Neural crest cell (in vitro differentiated cells): ENCODE measurements around the gene TSACC. TPM values are rescaled to one million over a fixed set of nuclear protein-coding genes. Genes with fewer than 3 reads are reported as not detected.
"Not testable (repeated sequence)": the region's sequence is repeated elsewhere in the genome, so short reads cannot be mapped to it uniquely, and the experiment has no call there.

Experiments used
- DNase-seq: peaks from one replicate; pipeline ENCODE4 v3.0.0; 2021; ENCODE audit warnings: low read depth, mixed read lengths, low spot score
- H3K27ac Mint-ChIP-seq: one replicate; pipeline ENCODE4 v1.8.0; 2021; ENCODE audit warnings: mild to moderate bottlenecking, mixed read lengths; ENCODE audit not compliant: unreplicated experiment
- H3K27me3 Mint-ChIP-seq: 2 replicates; pipeline ENCODE4 v1.8.0; 2021; ENCODE audit warnings: low read depth, mild to moderate bottlenecking, mixed read lengths
- H3K36me3 Mint-ChIP-seq: 2 replicates; pipeline ENCODE4 v1.8.0; 2021; ENCODE audit warnings: low read depth, mild to moderate bottlenecking, mixed read lengths
- H3K4me1 Mint-ChIP-seq: 2 replicates; pipeline ENCODE4 v1.8.0; 2021; ENCODE audit warnings: mixed read lengths
- H3K4me3 Mint-ChIP-seq: one replicate; pipeline ENCODE4 v1.8.0; 2021; ENCODE audit warnings: mild to moderate bottlenecking, mixed read lengths
- H3K9me3 Mint-ChIP-seq: 2 replicates; pipeline ENCODE4 v1.8.0; 2021; ENCODE audit warnings: mixed read lengths
- CTCF ChIP-seq: fragments of 200-600 bp; sonication (generic); conservative IDR thresholded peaks from 2 replicates; pipeline ENCODE4 v1.5.0; 2021; ENCODE audit warnings: antibody characterized with exemption, mild to moderate bottlenecking
- total RNA-seq: library from RNA; stranded (reverse); gene quantifications from 2 replicates; pipeline ENCODE4 v1.2.1, GENCODE V29; 2021

The TSACC gene
- total RNA-seq, 1 donor from 2014 or later: 1.0 TPM

DNA sequence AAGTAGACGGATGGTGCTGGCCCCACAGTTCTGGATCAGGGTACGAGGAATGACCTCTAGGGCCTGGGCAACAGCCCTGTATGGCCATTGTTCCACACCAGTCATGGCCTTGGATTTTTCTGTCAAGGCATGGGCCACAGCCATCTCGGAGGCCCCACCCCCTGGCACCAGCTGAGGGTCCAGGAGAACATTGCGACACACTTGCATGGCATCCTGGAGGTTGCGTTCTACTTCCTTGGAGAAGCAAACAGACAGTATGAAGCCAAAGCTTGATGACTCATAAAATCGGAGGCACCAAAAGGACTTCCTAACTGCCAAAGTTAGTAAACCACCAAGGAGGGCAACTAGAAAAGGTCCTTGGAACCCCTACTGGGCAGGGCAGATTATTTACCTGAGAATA is 27.4 kb upstream of the TSACC start:
- no peaks in the 10 kb centered on the region for H3K27me3 Mint-ChIP-seq
- peaks cover 17% of the 10 kb centered on the region for H3K36me3 Mint-ChIP-seq
- DNase-seq: no peak
- no peaks in the 10 kb centered on the region for H3K4me1 Mint-ChIP-seq
- no peaks in the 10 kb centered on the region for H3K9me3 Mint-ChIP-seq
- H3K27ac Mint-ChIP-seq: no peak overlapping the region
- no peak overlapping the region for H3K4me3 Mint-ChIP-seq
- no peak for TF ChIP-seq CTCF

DNA sequence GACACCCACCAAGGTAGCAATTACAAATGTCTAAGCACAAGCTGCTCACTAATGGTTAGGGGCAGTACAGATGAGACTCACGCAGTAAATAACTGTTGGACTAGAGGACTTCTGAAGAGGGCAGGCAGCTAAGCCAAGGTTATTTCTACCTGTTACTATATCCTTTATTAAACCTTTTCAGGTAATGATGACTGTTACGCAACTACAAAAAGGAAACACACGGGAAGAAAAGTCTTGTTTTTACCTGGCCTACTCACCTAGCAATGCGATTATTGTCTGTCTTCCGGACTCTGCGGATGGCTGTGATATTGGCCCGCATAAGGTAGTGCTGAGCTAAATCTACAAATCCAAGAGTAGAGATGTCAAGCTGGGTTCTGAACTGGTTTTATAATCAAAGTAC is 21.4 kb upstream of the TSACC start:
- Mint-ChIP-seq H3K4me3 (no peak overlapping the region), H3K27me3 (no peaks in the 10 kb centered on the region), H3K36me3 (peaks cover 18% of the 10 kb centered on the region), H3K27ac (no peak overlapping the region), H3K9me3 (no peaks in the 10 kb centered on the region), H3K4me1 (no peaks in the 10 kb centered on the region)
- DNase-seq: no peak
- TF ChIP-seq CTCF: no peak

DNA sequence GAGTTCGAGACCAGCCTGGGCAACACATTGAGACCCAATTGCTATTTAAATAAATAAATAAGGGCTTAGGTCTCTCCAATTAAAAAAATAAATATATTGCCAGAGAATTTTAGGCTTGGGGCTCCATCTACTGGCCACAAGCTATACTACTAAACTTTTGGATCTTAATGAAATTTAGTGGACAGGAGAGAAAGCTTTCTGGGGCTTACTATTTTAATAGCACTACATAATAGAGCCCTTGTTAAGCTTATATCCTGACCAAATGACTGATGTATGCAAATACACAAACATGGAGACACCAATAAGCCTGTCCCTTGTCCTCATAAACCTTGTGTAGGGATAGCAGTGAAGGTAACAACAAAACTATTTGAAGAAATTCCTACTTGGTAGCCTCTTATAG is 18.7 kb upstream of the TSACC start:
- peak; percentile 74 for TF ChIP-seq CTCF
- Mint-ChIP-seq H3K4me1 (no peaks in the 10 kb centered on the region), H3K4me3 (no peak overlapping the region), H3K36me3 (peaks cover 14% of the 10 kb centered on the region), H3K9me3 (no peaks in the 10 kb centered on the region), H3K27me3 (no peaks in the 10 kb centered on the region), H3K27ac (no peak overlapping the region)
- DNase-seq: no peak

- Mint-ChIP-seq H3K27ac (no peak overlapping the region), H3K4me1 (no peaks in the 10 kb centered on the region), H3K4me3 (no peak overlapping the region), H3K36me3 (peaks cover 16% of the 10 kb centered on the region), H3K27me3 (no peaks in the 10 kb centered on the region), H3K9me3 (no peaks in the 10 kb centered on the region)
- TF ChIP-seq CTCF: no peak
- no peak for DNase-seq
Observed at GRCh38 chr1:156320560-156320959, 17.8 kb upstream of the TSACC start.

GRCh38 chr1:156323179-156323578 is 15.1 kb upstream of the TSACC start:
- not testable (repeated sequence) for H3K27ac Mint-ChIP-seq, H3K4me3 Mint-ChIP-seq, H3K9me3 Mint-ChIP-seq, H3K27me3 Mint-ChIP-seq, DNase-seq, H3K4me1 Mint-ChIP-seq, H3K36me3 Mint-ChIP-seq

- peak overlapping the region; percentile 98 for H3K4me3 Mint-ChIP-seq
- no peaks in the 10 kb centered on the region for H3K9me3 Mint-ChIP-seq
- peaks cover 11% of the 10 kb centered on the region for H3K36me3 Mint-ChIP-seq
- H3K27ac Mint-ChIP-seq: no peak overlapping the region
- H3K27me3 Mint-ChIP-seq: no peaks in the 10 kb centered on the region
- DNase-seq: no peak
- peaks cover 36% of the 10 kb centered on the region for H3K4me1 Mint-ChIP-seq
- peak; percentile 29 for TF ChIP-seq CTCF
Observed at GRCh38 chr1:156336242-156336641, 2.1 kb upstream of the TSACC start.
